D721Med (cell line): Measurements from ENCODE around the gene ZNF804B.

Source experiments
- DNase-seq: peaks from one replicate; pipeline ENCODE4 v3.0.0; 2011; ENCODE audit warnings: low spot score; ENCODE audit not compliant: insufficient read length
- FAIRE-seq: peaks from 2 replicates; lab custom pipeline; 2011; peaks lifted over from hg19 to GRCh38; lab: Jason Lieb, UNC
- CTCF ChIP-seq: IDR thresholded peaks from 2 replicates; pipeline ENCODE4 v1.5.1; 2012; ENCODE audit warnings: mild to moderate bottlenecking, control low read depth; ENCODE audit not compliant: insufficient read depth; ENCODE audit errors: missing control alignments

ZNF804B gene

GRCh38 chr7:89002981-89003956, 243.8 kb downstream of the ZNF804B start:
- FAIRE-seq (no peak), DNase-seq (no peak)
- TF ChIP-seq CTCF: no peak

- TF ChIP-seq CTCF: no peak
Observed at GRCh38 chr7:89012016-89012415, 252.5 kb downstream of the ZNF804B start.

DNA sequence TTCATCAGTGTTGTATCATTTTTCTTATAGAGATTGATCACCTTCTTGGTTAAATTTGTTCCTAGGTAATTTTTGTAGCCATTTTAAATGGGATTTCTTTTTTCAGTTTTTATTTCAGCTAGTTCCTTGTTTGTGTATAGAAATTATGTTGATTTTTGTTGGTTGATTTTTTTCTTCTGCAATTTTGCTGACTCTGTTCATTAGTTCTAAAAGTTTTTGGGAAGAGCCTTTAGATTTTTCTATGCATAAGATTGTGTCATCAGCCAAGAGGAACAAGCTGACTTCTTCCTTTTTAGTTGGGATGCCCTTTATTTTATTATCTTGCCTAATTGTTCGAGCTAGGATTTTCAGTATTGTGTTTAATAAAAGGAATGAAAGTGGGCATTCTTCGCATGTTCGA, 258.2 kb downstream of the ZNF804B start:
- TF ChIP-seq CTCF: no peak
- DNase-seq (no peak), FAIRE-seq (no peak)

More at GRCh38 chr7:89012016-89012415, 252.5 kb downstream of the ZNF804B start:
- no peak for FAIRE-seq
- DNase-seq: no peak

GRCh38 chr7:89021741-89022140, 262.2 kb downstream of the ZNF804B start:
- FAIRE-seq (no peak), DNase-seq (no peak)
- no peak for TF ChIP-seq CTCF

DNA sequence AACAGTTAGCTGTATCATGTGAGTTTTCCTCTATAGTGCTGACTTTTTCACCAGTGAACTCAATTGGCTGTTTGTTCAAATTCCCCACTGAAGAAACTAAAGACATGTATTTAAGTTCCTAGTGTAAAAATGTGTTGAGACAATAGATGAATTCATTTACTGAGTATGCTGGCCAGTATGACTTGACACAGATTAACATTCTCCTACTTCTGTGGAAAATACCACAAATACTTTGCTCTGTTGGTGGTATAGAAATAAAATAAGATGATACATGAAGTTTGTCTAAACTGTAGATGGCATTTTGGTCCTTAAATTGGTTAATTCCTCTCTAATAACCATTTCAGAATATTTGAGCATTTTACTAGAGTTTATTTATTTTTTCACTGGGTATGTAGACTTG, 263.7 kb downstream of the ZNF804B start:
- no peak for TF ChIP-seq CTCF
- FAIRE-seq (no peak), DNase-seq (no peak)

GRCh38 chr7:89023877-89024276, 264.4 kb downstream of the ZNF804B start:
- FAIRE-seq (no peak), DNase-seq (no peak)
- no peak for TF ChIP-seq CTCF

- TF ChIP-seq CTCF: no peak
- DNase-seq (no peak), FAIRE-seq (no peak)
Observed at GRCh38 chr7:89027781-89028180, 268.3 kb downstream of the ZNF804B start.
